ENCODE measurements around the gene LILRA5.
"Not testable (repeated sequence)": the region's sequence is repeated elsewhere in the genome, so short reads cannot be mapped to it uniquely, and the experiment has no call there.

LILRA5 gene

GRCh38 chr19:54273821-54274220 is 39.1 kb downstream of the LILRA5 start:
- TF ChIP-seq, protein P1, sequence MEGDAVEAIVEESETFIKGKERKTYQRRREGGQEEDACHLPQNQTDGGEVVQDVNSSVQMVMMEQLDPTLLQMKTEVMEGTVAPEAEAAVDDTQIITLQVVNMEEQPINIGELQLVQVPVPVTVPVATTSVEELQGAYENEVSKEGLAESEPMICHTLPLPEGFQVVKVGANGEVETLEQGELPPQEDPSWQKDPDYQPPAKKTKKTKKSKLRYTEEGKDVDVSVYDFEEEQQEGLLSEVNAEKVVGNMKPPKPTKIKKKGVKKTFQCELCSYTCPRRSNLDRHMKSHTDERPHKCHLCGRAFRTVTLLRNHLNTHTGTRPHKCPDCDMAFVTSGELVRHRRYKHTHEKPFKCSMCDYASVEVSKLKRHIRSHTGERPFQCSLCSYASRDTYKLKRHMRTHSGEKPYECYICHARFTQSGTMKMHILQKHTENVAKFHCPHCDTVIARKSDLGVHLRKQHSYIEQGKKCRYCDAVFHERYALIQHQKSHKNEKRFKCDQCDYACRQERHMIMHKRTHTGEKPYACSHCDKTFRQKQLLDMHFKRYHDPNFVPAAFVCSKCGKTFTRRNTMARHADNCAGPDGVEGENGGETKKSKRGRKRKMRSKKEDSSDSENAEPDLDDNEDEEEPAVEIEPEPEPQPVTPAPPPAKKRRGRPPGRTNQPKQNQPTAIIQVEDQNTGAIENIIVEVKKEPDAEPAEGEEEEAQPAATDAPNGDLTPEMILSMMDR (conservative IDR thresholded peaks at IDR 0.05): no peak
- no peak for TF ChIP-seq ZFX (IDR thresholded peaks at IDR 0.05)
- H3K27ac ChIP-seq: no peak overlapping the region

DNA sequence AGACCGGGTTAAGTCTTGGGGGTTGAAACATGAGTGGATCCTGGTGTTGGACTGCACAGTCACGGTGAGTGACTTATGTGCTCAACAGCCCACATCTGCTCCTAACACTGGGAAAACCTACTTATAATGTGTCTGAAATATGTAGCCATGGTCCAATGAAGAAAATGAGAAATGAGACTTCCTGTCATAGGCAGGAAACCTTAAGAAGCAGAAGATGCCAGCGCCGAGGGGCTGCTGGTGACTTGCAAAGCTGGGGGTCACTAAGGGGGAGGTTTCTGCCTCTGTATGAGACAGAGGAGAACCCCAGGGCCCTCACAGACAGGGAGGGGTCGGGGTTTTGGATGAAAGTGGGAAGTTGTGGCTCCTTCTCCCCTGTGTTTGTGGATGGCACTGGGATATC is 40.8 kb downstream of the LILRA5 start:
- H3K27ac ChIP-seq: not testable (repeated sequence)

GRCh38 chr19:54271587-54271986 is 41.4 kb downstream of the LILRA5 start:
- H3K27ac ChIP-seq: not testable (repeated sequence)

DNA sequence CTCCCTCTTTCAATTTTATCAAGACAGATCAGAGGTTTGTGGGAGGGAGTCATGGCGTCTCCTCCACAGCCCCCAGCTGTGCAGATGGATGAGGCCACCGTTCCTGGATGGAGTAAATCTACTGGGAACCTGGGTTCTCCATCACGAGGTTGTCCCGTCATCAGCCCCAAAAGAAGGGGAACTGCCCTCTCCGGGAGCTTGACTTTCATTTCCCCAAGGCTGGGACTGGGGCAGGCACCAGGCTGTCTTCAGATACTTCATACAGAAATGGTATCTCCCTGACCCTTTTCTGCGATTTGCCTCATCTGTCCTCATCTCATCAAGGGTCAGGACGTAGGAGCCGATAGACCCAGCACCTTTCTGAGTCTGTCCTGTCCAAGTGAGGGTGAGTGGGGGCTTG is 41.9 kb downstream of the LILRA5 start:
- no peak for TF ChIP-seq ZFX (IDR thresholded peaks at IDR 0.05)
- TF ChIP-seq, protein P1 (conservative IDR thresholded peaks at IDR 0.05): no peak
- H3K27ac ChIP-seq: no peak overlapping the region

GRCh38 chr19:54268936-54269335 is 44.0 kb downstream of the LILRA5 start:
- H3K27ac ChIP-seq: no peak overlapping the region
- TF ChIP-seq ZFX (IDR thresholded peaks at IDR 0.05): no peak
- TF ChIP-seq, protein P1 (conservative IDR thresholded peaks at IDR 0.05): no peak

GRCh38 chr19:54266133-54266532 is 46.8 kb downstream of the LILRA5 start:
- TF ChIP-seq ZFX (IDR thresholded peaks at IDR 0.05): no peak
- TF ChIP-seq, protein P1 (conservative IDR thresholded peaks at IDR 0.05): peak; percentile 86

GRCh38 chr19:54262470-54262869 is 50.5 kb downstream of the LILRA5 start:
- TF ChIP-seq ZFX (IDR thresholded peaks at IDR 0.05): no peak
- TF ChIP-seq, protein P1 (conservative IDR thresholded peaks at IDR 0.05): no peak
- H3K27ac ChIP-seq: no peak overlapping the region

More at GRCh38 chr19:54266133-54266532, 46.8 kb downstream of the LILRA5 start:
- H3K27ac ChIP-seq: no peak overlapping the region

GRCh38 chr19:54262066-54262465 is 50.9 kb downstream of the LILRA5 start:
- TF ChIP-seq ZFX (IDR thresholded peaks at IDR 0.05): no peak
- TF ChIP-seq, protein P1 (conservative IDR thresholded peaks at IDR 0.05): no peak
- no peak overlapping the region for H3K27ac ChIP-seq

DNA sequence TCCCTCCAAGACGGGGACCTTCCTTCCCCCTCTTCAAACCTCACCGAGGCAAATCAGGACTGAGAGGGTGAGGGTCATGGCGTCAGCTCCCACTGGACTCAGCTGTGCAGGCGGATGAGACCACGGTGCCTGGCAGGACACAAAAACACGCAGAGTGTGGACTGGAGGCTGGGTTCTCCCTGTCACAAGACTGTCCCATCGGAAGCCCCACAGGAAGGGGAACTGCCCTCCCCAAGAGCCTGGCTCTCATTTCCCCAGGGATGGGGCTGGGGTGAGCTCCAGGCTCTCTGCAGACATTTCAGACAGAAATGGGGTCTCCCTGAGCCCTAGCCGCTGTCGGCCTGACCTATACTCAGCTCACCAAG is 55.9 kb downstream of the LILRA5 start, which contains the start of gene LILRB5:
Gene LILRB5, minus strand, starts transcription at position 158 of the 365 bp plus-strand sequence. Its CDS starts 80 bp downstream, at position 78.
- TF ChIP-seq, protein P1 (conservative IDR thresholded peaks at IDR 0.05): no peak
- no peak for TF ChIP-seq ZFX (IDR thresholded peaks at IDR 0.05)
- H3K27ac ChIP-seq: no peak within 1 kb of the TSS

Measured in C4-2B (cell line).